H1 (cell line): ENCODE results near the gene SPEM1. TPM values are rescaled to one million over a fixed set of nuclear protein-coding genes. Genes with fewer than 3 reads are reported as not detected.

Source experiments
- CTCF ChIA-PET: fragments of 300-600 bp; sonication (Branson Sonifier 250); formaldehyde crosslinking; loops from one replicate; lab custom pipeline; 2021; ENCODE audit not compliant: partially characterized antibody; lab: Charles Lee
- POLR2A ChIA-PET: fragments of 300-600 bp; sonication (Branson Sonifier 250); formaldehyde crosslinking; loops from one replicate; lab custom pipeline; 2021; ENCODE audit warnings: inconsistent platforms; ENCODE audit not compliant: partially characterized antibody; lab: Charles Lee
- DNase-seq, 2 experiments: peaks; one replicate each; pipeline versions ENCODE4 v3.0.0 to v3.0.0-alpha.2; 2010 to 2022; ENCODE audit warnings: low spot score in 2 of 2, low read depth in 1 of 2, mixed read lengths in 1 of 2
- FAIRE-seq: peaks from 2 replicates; lab custom pipeline; 2011; peaks lifted over from hg19 to GRCh38; lab: Jason Lieb, UNC
- H2AFZ ChIP-seq: 2 replicates; pipeline ENCODE4 v1.8.1; 2012; ENCODE audit warnings: low read length, inconsistent platforms
- H2AK5ac ChIP-seq: 2 replicates; pipeline ENCODE4 v1.6.1; 2013; ENCODE audit warnings: low read depth, low read length
- H2BK120ac ChIP-seq: replicated peaks from 2 replicates; pipeline ENCODE3; 2013; ENCODE audit warnings: low read depth, low read length, inconsistent platforms
- H2BK12ac ChIP-seq: 2 replicates; pipeline ENCODE4 v1.6.1; 2013; ENCODE audit warnings: low read depth, low read length
- H2BK15ac ChIP-seq: 2 replicates; pipeline ENCODE4 v1.6.1; 2013; ENCODE audit warnings: low read length
- H2BK20ac ChIP-seq: 2 replicates; pipeline ENCODE4 v1.6.1; 2013; ENCODE audit warnings: low read length
- H2BK5ac ChIP-seq: 2 replicates; pipeline ENCODE4 v1.6.1; 2013; ENCODE audit warnings: low read depth, low read length
- H3K14ac ChIP-seq: 2 replicates; pipeline ENCODE4 v1.6.1; 2013; ENCODE audit warnings: inconsistent platforms; ENCODE audit not compliant: insufficient read length
- H3K18ac ChIP-seq: 2 replicates; pipeline ENCODE4 v1.6.1; 2013; ENCODE audit warnings: low read length; ENCODE audit errors: extremely low read depth
- H3K23ac ChIP-seq: 2 replicates; pipeline ENCODE4 v1.6.1; 2013; ENCODE audit warnings: inconsistent platforms; ENCODE audit not compliant: insufficient read length
- H3K23me2 ChIP-seq: 2 replicates; pipeline ENCODE4 v1.6.1; 2013; ENCODE audit warnings: low read depth, low read length
- H3K27ac ChIP-seq: 2 replicates; pipeline ENCODE4 v1.6.1; 2011; ENCODE audit warnings: low read depth, low read length, inconsistent platforms
- H3K27me3 ChIP-seq, 4 experiments: replicated peaks in 1 of 4; 1 replicate in 1 of 4; 2 replicates in 3 of 4; pipeline versions ENCODE4 v1.6.1 to v1.8.1; 2011 to 2013; ENCODE audit warnings: low read length in 3 of 4, mild to moderate bottlenecking in 3 of 4, inconsistent platforms in 2 of 4, mixed read lengths in 2 of 4, moderate library complexity in 1 of 4; ENCODE audit not compliant: control insufficient read depth in 3 of 4, insufficient read depth in 3 of 4; ENCODE audit errors: extremely low read depth in 1 of 4
- H3K36me3 ChIP-seq, 4 experiments: 2 replicates each; pipeline versions ENCODE4 v1.6.1 to v1.8.1; 2011 to 2013; ENCODE audit warnings: mild to moderate bottlenecking in 4 of 4, low read length in 3 of 4, moderate library complexity in 2 of 4, control low read depth in 1 of 4, inconsistent platforms in 1 of 4; ENCODE audit not compliant: insufficient read depth in 4 of 4, control insufficient read depth in 2 of 4
- H3K4ac ChIP-seq: replicated peaks from 2 replicates; pipeline ENCODE3; 2013; ENCODE audit warnings: low read length, low read depth, mixed read lengths, inconsistent platforms; ENCODE audit not compliant: insufficient read length
- H3K4me1 ChIP-seq, 4 experiments: replicated peaks in 1 of 4; 1 replicate in 1 of 4; 2 replicates in 3 of 4; pipeline versions ENCODE4 v1.6.1 to v1.8.1; 2011 to 2013; ENCODE audit warnings: low read length in 3 of 4, inconsistent platforms in 2 of 4, mixed read lengths in 1 of 4; ENCODE audit not compliant: insufficient read depth in 4 of 4, control insufficient read depth in 3 of 4
- H3K4me2 ChIP-seq, 2 experiments: 2 replicates each; pipeline versions ENCODE4 v1.6.1 to v1.8.1; 2011 to 2013; ENCODE audit warnings: low read depth in 2 of 2, low read length in 2 of 2, control low read depth in 1 of 2, inconsistent platforms in 1 of 2, mild to moderate bottlenecking in 1 of 2; ENCODE audit not compliant: insufficient read depth in 1 of 2
- H3K4me3 ChIP-seq, 4 experiments: fragments of 200-600, 300-600 bp in 1 of 4; sonication (generic), shearing (Covaris generic), sonication (Bioruptor Twin) in 1 of 4; 2 replicates each; pipeline versions ENCODE4 v1.5.1 to v1.8.1; 2011 to 2016; ENCODE audit warnings: low read length in 4 of 4, low read depth in 3 of 4, control low read depth in 2 of 4, inconsistent platforms in 2 of 4, mild to moderate bottlenecking in 2 of 4, mixed read lengths in 1 of 4, moderate library complexity in 1 of 4; ENCODE audit not compliant: insufficient read depth in 2 of 4; ENCODE audit errors: extremely low read depth in 1 of 4
- H3K56ac ChIP-seq: replicated peaks from 2 replicates; pipeline ENCODE3; 2013; ENCODE audit warnings: low read depth, mild to moderate bottlenecking, mixed read lengths, low read length, inconsistent platforms; ENCODE audit not compliant: insufficient read length
- H3K79me1 ChIP-seq: 2 replicates; pipeline ENCODE4 v1.6.1; 2013; ENCODE audit warnings: low read depth, low read length, control low read depth
- H3K79me2 ChIP-seq, 2 experiments: 2 replicates each; pipeline versions ENCODE4 v1.6.1 to v1.8.1; 2012 to 2013; ENCODE audit warnings: low read length in 2 of 2, mild to moderate bottlenecking in 2 of 2, inconsistent platforms in 1 of 2; ENCODE audit not compliant: insufficient read depth in 2 of 2, control insufficient read depth in 1 of 2
- H3K9ac ChIP-seq, 4 experiments: replicated peaks in 1 of 4; 1 replicate in 1 of 4; 2 replicates in 3 of 4; pipeline versions ENCODE4 v1.6.1 to v1.8.1; 2011 to 2013; ENCODE audit warnings: low read depth in 3 of 4, low read length in 3 of 4, control low read depth in 2 of 4, mild to moderate bottlenecking in 2 of 4, moderate library complexity in 2 of 4, inconsistent platforms in 1 of 4; ENCODE audit errors: extremely low read depth in 1 of 4
- H3K9me3 ChIP-seq, 2 experiments: 2 replicates each; pipeline versions ENCODE4 v1.6.1 to v1.8.1; 2012 to 2013; ENCODE audit warnings: mild to moderate bottlenecking in 2 of 2, moderate library complexity in 2 of 2, control low read depth in 1 of 2, inconsistent platforms in 1 of 2, low read depth in 1 of 2, low read length in 1 of 2, mixed read lengths in 1 of 2; ENCODE audit not compliant: insufficient read depth in 2 of 2
- H4K20me1 ChIP-seq, 2 experiments: replicated peaks in 1 of 2; 2 replicates each; pipeline versions ENCODE3 to v1.8.1; 2011 to 2013; ENCODE audit warnings: inconsistent platforms in 2 of 2, low read length in 2 of 2, mild to moderate bottlenecking in 1 of 2; ENCODE audit not compliant: insufficient read depth in 2 of 2, control insufficient read depth in 1 of 2
- H4K5ac ChIP-seq: 2 replicates; pipeline ENCODE4 v1.6.1; 2013; ENCODE audit warnings: low read length, low read depth, mixed read lengths, inconsistent platforms; ENCODE audit not compliant: insufficient read length
- H4K8ac ChIP-seq: 2 replicates; pipeline ENCODE4 v1.8.0; 2013; ENCODE audit warnings: mild to moderate bottlenecking, moderate library complexity, low read length, inconsistent platforms; ENCODE audit not compliant: insufficient read depth; ENCODE audit errors: extremely low read depth
- H4K91ac ChIP-seq: replicated peaks from 2 replicates; pipeline ENCODE3; 2013; ENCODE audit warnings: low read length, mixed read lengths, inconsistent platforms; ENCODE audit not compliant: insufficient read length
- CHD1 ChIP-seq: IDR thresholded peaks from 2 replicates; pipeline ENCODE4 v1.6.1; 2012; ENCODE audit warnings: low read depth, low read length, improper control_type of control experiment
- CTBP2 ChIP-seq: IDR thresholded peaks from 2 replicates; pipeline ENCODE4 v1.7.0; 2011; ENCODE audit warnings: borderline replicate concordance, mild to moderate bottlenecking, moderate library complexity, mixed read lengths, low read length; ENCODE audit not compliant: insufficient read depth, insufficient read length
- KDM4A ChIP-seq: IDR thresholded peaks from one replicate; pipeline ENCODE4 v1.7.1; 2012; ENCODE audit warnings: low read depth, mild to moderate bottlenecking, moderate library complexity, low read length, inconsistent platforms; ENCODE audit not compliant: severe bottlenecking
- TAF7 ChIP-seq: optimal IDR thresholded peaks from 2 replicates; pipeline ENCODE3; 2011; ENCODE audit warnings: low read depth, mild to moderate bottlenecking, inconsistent platforms, low read length, moderate library complexity, borderline replicate concordance
- WGBS, 2 experiments: shearing (Covaris generic) in 1 of 2; methylation state at CpG; one replicate each; pipeline versions ENCODE4 v1.1.6 to v1.1.7; 2013 to 2015; ENCODE audit warnings: low lambda C conversion rate in 2 of 2, mixed read lengths in 2 of 2, inconsistent platforms in 1 of 2, low coverage in 1 of 2, missing lambda C conversion rate in 1 of 2; ENCODE audit not compliant: insufficient replicate concordance in 2 of 2, insufficient coverage in 1 of 2, insufficient read length in 1 of 2; ENCODE audit errors: extremely low coverage in 1 of 2, missing lambda C conversion rate in 1 of 2; 5-methylcytosine and 5-hydroxymethylcytosine counted together
- polyA plus RNA-seq, 7 experiments: library from polyadenylated mRNA; depleted of rRNA in 3 of 7; stranded (reverse) in 5 of 7; unstranded in 2 of 7; fragments of >200 nt in 5 of 7; fragments of 200-250 nt in 2 of 7; gene quantifications; 1 replicate in 5 of 7; 2 replicates in 1 of 7; 4 replicates in 1 of 7; pipeline versions ENCODE4 v1.2.1 to v1.2.3, GENCODE V29; 2011 to 2013; ENCODE audit warnings: missing spikeins in 2 of 7, mixed read lengths in 2 of 7
- total RNA-seq: library from RNA; stranded (reverse); fragmentation: NEBNext Ultra II Directional; extraction: Animal tissue kit (Norgen Biotek cat#: 25700); gene quantifications from 2 replicates; pipeline ENCODE4 v1.2.1, GENCODE V29; 2021
- TF ChIP-seq, protein P1 (sequence below), 3 experiments: IDR thresholded peaks; 1 replicate in 2 of 3; 2 replicates in 1 of 3; pipeline versions ENCODE4 v1.5.1 to v1.6.1; 2011; ENCODE audit warnings: low read length in 3 of 3, mild to moderate bottlenecking in 3 of 3, inconsistent platforms in 2 of 3, low read depth in 1 of 3, moderate library complexity in 1 of 3; ENCODE audit not compliant: insufficient read depth in 1 of 3; ENCODE audit errors: control extremely low read depth in 1 of 3

The SPEM1 gene
- total and polyA plus RNA-seq, 2 of the 8 experiments (the other 6 are each of a cell fraction or from before 2014, with no cell fraction given), result not detected

- ChIA-PET CTCF (interaction anchor here (0.7 to 5.1 kb wide), 11 partner anchors 8 to 85 kb away, joined by 3 to 56 read pairs (median 6); partner anchors contain the start of genes KCTD11, TMEM256 and TMEM95), POLR2A (interaction anchor here (0.5 to 15.5 kb wide), 19 partner anchors 9 to 248 kb away, joined by 3 to 339 read pairs (median 4); partner anchors contain the start of genes DVL2, NLGN2, POLR2A and SLC35G6)
- Histone ChIP-seq H3K23ac (no peak overlapping the region), H2AK5ac (no peak overlapping the region), H3K14ac (no peak overlapping the region), H2BK20ac (no peak overlapping the region), H3K9ac (no peak overlapping the region), H3K79me1 (no peaks in the 10 kb centered on the region), H3K56ac (no peak overlapping the region), H3K18ac (peak overlapping the region; percentile 78), H4K91ac (no peak overlapping the region), H3K4me3 (peak overlapping the region; percentile 50 to 83 (median 67)), H2BK120ac (no peak overlapping the region), H4K20me1 (no peaks in the 10 kb centered on the region), H3K4me1 (peaks cover 0 to 29% (median 15%) of the 10 kb centered on the region in 4 experiments; a peak in 6 of 7 replicates), H3K36me3 (no peaks in the 10 kb centered on the region), H2BK12ac (0 out of 2 replicates have a peak overlapping the region, but pooled peaks have one; percentile 27), H2BK5ac (no peak overlapping the region), H4K8ac (no peak overlapping the region), H3K9me3 (no peaks in the 10 kb centered on the region), H3K4me2 (peak overlapping the region; percentile 91), H2BK15ac (no peak overlapping the region), H3K4ac (no peak overlapping the region), H4K5ac (no peak overlapping the region), H3K27ac (no peak overlapping the region), H2AFZ (no peak overlapping the region), H3K27me3 (peaks cover 2 to 19% (median 13%) of the 10 kb centered on the region in 4 experiments; a peak in 6 of 7 replicates), H3K23me2 (peaks cover 31% of the 10 kb centered on the region), H3K79me2 (no peaks in the 10 kb centered on the region)
- FAIRE-seq (no peak), DNase-seq (no peak)
- TF ChIP-seq, protein P1, sequence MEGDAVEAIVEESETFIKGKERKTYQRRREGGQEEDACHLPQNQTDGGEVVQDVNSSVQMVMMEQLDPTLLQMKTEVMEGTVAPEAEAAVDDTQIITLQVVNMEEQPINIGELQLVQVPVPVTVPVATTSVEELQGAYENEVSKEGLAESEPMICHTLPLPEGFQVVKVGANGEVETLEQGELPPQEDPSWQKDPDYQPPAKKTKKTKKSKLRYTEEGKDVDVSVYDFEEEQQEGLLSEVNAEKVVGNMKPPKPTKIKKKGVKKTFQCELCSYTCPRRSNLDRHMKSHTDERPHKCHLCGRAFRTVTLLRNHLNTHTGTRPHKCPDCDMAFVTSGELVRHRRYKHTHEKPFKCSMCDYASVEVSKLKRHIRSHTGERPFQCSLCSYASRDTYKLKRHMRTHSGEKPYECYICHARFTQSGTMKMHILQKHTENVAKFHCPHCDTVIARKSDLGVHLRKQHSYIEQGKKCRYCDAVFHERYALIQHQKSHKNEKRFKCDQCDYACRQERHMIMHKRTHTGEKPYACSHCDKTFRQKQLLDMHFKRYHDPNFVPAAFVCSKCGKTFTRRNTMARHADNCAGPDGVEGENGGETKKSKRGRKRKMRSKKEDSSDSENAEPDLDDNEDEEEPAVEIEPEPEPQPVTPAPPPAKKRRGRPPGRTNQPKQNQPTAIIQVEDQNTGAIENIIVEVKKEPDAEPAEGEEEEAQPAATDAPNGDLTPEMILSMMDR (IDR thresholded peaks at IDR 0.05; ENCODE audit: control extremely low read depth in 1 of 3, insufficient read depth in 1 of 3, low read depth in 1 of 3, low read length in 3 of 3), result no peak
- no peak for TF ChIP-seq TAF7
- TF ChIP-seq CHD1, result no peak
- no peak for TF ChIP-seq CTBP2
- TF ChIP-seq KDM4A, result no peak
- 20% methylated on average over 11 of the region's 11 CpGs; no CpG with 5 or more reads in 1 of the 2 experiments for WGBS, 2 experiments
Observed at GRCh38 chr17:7438656-7439460, 18.7 kb downstream of the SPEM1 start.
